Measurements from ENCODE around the gene MRFAP1L1.

DNA sequence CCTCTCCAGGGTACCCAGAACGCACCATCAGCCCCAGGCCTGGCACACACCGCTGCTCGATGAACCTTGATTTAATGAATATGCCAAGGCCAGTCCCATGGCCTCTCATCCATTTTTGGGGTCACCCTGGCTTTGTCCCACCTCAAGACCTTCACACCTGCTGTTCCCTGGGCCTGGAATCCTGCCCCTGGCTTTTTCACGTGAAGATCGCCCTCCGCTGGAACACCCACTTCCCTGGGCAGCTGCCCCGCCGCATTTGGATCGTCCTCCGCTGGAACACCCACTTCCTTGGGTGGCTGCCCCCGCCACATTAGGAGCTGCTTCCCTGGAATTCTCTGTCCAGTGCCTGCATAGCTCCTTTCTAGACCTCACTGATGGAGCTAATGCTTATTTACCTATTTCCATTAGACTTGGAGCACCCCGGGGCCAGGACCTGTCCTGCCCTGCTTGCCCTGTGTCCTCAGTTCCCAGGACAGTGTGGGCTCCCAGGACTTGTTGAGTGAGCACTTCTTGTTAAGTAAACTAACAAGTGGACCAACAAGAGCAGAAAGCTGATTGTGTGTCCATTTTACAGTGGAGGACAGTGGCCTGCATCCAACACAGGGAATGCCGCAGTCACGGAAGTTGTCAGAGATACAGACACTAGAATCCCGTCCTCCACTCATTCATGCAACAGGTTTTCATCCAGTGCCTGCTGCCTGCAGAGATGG is 18.8 kb upstream of the MRFAP1L1 start:
- TF ChIP-seq EZH2phosphoT487 (IDR thresholded peaks at IDR 0.05), result no peak
- TF ChIP-seq, protein P1, sequence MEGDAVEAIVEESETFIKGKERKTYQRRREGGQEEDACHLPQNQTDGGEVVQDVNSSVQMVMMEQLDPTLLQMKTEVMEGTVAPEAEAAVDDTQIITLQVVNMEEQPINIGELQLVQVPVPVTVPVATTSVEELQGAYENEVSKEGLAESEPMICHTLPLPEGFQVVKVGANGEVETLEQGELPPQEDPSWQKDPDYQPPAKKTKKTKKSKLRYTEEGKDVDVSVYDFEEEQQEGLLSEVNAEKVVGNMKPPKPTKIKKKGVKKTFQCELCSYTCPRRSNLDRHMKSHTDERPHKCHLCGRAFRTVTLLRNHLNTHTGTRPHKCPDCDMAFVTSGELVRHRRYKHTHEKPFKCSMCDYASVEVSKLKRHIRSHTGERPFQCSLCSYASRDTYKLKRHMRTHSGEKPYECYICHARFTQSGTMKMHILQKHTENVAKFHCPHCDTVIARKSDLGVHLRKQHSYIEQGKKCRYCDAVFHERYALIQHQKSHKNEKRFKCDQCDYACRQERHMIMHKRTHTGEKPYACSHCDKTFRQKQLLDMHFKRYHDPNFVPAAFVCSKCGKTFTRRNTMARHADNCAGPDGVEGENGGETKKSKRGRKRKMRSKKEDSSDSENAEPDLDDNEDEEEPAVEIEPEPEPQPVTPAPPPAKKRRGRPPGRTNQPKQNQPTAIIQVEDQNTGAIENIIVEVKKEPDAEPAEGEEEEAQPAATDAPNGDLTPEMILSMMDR (IDR thresholded peaks at IDR 0.05), result no peak

Data from neural progenitor cell (in vitro differentiated cells).